SK-N-MC (cell line): ENCODE results near the gene EIF2S3.

ENCODE experiments used
- EZH2 ChIP-seq: fragments of 200-600 bp; sonication (generic); IDR thresholded peaks from one replicate; pipeline ENCODE4 v1.6.1; 2017; ENCODE audit warnings: antibody characterized with exemption
- FOXP2 ChIP-seq: optimal IDR thresholded peaks from 2 replicates; pipeline ENCODE3; 2011; ENCODE audit warnings: mild to moderate bottlenecking, moderate library complexity; ENCODE audit not compliant: insufficient read depth; ENCODE audit errors: extremely low read length, control extremely low read depth
- POLR2AphosphoS5 ChIP-seq: IDR thresholded peaks from 2 replicates; pipeline ENCODE4 v1.6.1; 2012; ENCODE audit warnings: mild to moderate bottlenecking, low read depth, low read length, borderline replicate concordance

GRCh38 chrX:24017674-24018073 is 37.1 kb upstream of the EIF2S3 start:
- TF ChIP-seq POLR2AphosphoS5 (no peak), EZH2 (no peak), FOXP2 (no peak)
